K562 (cell line): Measurements from ENCODE around the gene CATSPER1. TPM values are rescaled to one million over a fixed set of nuclear protein-coding genes. Genes with fewer than 3 reads are reported as not detected.

Experiments
- ATAC-seq: fragments of 200-7000 bp; cut with Tn5 transposase; 3 replicates; pipeline ENCODE4 v1.9.1; 2020; ENCODE audit warnings: moderate library complexity
- BruUV-seq: library from RNA; stranded (reverse); fragments of 400-500 nt; replicated peaks from 2 replicates; lab custom pipeline; 2021; lab: Mats Ljungman, UMichigan
- CTCF ChIA-PET: fragments of 300-600 bp; formaldehyde crosslinking; extraction: SDS; loops from one replicate; lab custom pipeline; 2021; ENCODE audit warnings: low intra/inter-chr PET ratio; lab: Yijun Ruan, JAX
- POLR2A ChIA-PET: fragments of 300-600, 350-650 bp; sonication (Branson Sonifier 250); formaldehyde crosslinking; extraction: SDS; loops from one replicate; lab custom pipeline; 2021; ENCODE audit warnings: antibody characterized with exemption, inconsistent platforms; lab: Yijun Ruan, JAX
- DNase-seq, 4 experiments: peaks; one replicate each; pipeline versions ENCODE4 v3.0.0 to v3.0.0-alpha.2; 2011 to 2018; ENCODE audit warnings: low spot score in 3 of 4, mixed read lengths in 3 of 4; ENCODE audit errors: extremely low read depth in 1 of 4
- FAIRE-seq: peaks from 2 replicates; lab custom pipeline; 2011; peaks lifted over from hg19 to GRCh38; lab: Jason Lieb, UNC
- H2AFZ ChIP-seq: 2 replicates; pipeline ENCODE4 v1.6.0; 2011; ENCODE audit warnings: low read depth, low read length, control low read depth, inconsistent platforms
- H3K27ac ChIP-seq: fragments of 200-600 bp; 3 replicates; pipeline ENCODE4 v1.8.0; 2011; ENCODE audit warnings: low read depth, mild to moderate bottlenecking, control low read depth, inconsistent platforms, low read length, moderate library complexity, mixed read lengths; ENCODE audit errors: extremely low read depth
- H3K27me3 ChIP-seq, 2 experiments: fragments of 300-600 bp in 1 of 2; 2 replicates in 1 of 2; 3 replicates in 1 of 2; pipeline versions ENCODE4 v1.6.0 to v1.8.0; 2011; ENCODE audit warnings: inconsistent platforms in 2 of 2, low read length in 2 of 2, mild to moderate bottlenecking in 1 of 2, mixed read lengths in 1 of 2, moderate library complexity in 1 of 2; ENCODE audit not compliant: control insufficient read depth in 2 of 2, insufficient read depth in 2 of 2
- H3K36me3 ChIP-seq: fragments of 300-600 bp; 3 replicates; pipeline ENCODE4 v1.8.0; 2011; ENCODE audit warnings: mild to moderate bottlenecking, low read length, inconsistent platforms; ENCODE audit not compliant: control insufficient read depth, insufficient read depth
- H3K4me1 ChIP-seq, 2 experiments: fragments of 200-600 bp in 1 of 2; replicated peaks in 1 of 2; 2 replicates in 1 of 2; 3 replicates in 1 of 2; pipeline versions ENCODE4 v1.5.1 to v1.8.0; 2011; ENCODE audit warnings: inconsistent platforms in 2 of 2, low read length in 2 of 2, mild to moderate bottlenecking in 1 of 2, mixed read lengths in 1 of 2, moderate library complexity in 1 of 2; ENCODE audit not compliant: control insufficient read depth in 2 of 2, insufficient read depth in 2 of 2
- H3K4me2 ChIP-seq: 2 replicates; pipeline ENCODE4 v1.6.1; 2011; ENCODE audit warnings: low read length, control low read depth, inconsistent platforms, mixed read lengths; ENCODE audit not compliant: insufficient read depth
- H3K4me3 ChIP-seq: fragments of 200-600 bp; sonication (generic), shearing (Covaris generic); 2 replicates; pipeline ENCODE4 v1.5.1; 2016; ENCODE audit warnings: control low read depth, inconsistent platforms
- H3K79me2 ChIP-seq: fragments of 200-600 bp; 3 replicates; pipeline ENCODE4 v1.8.0; 2011; ENCODE audit warnings: low read length, inconsistent platforms; ENCODE audit not compliant: control insufficient read depth, insufficient read depth
- H3K9ac ChIP-seq, 2 experiments: 2 replicates each; pipeline versions ENCODE4 v1.6.0 to v1.6.1; 2011; ENCODE audit warnings: low read depth in 2 of 2, low read length in 2 of 2, control low read depth in 1 of 2, inconsistent platforms in 1 of 2, mild to moderate bottlenecking in 1 of 2, mixed read lengths in 1 of 2; ENCODE audit not compliant: insufficient read depth in 1 of 2
- H3K9me1 ChIP-seq: one replicate; pipeline ENCODE4 v1.6.0; 2011; ENCODE audit warnings: inconsistent platforms, mild to moderate bottlenecking, low read length, moderate library complexity; ENCODE audit not compliant: control insufficient read depth, insufficient read depth
- H3K9me3 ChIP-seq: replicated peaks from 2 replicates; pipeline ENCODE4 v1.5.1; 2011; ENCODE audit warnings: low read depth, low read length, inconsistent platforms; ENCODE audit not compliant: control insufficient read depth, insufficient read depth
- H4K20me1 ChIP-seq: replicated peaks from 2 replicates; pipeline ENCODE4 v1.6.1; 2011; ENCODE audit warnings: low read length, inconsistent platforms, mixed read lengths; ENCODE audit not compliant: control insufficient read depth, insufficient read depth
- POLR2G ChIP-seq: fragments of 200-400 bp; formaldehyde crosslinking; IDR thresholded peaks from 2 replicates; pipeline ENCODE4 v1.6.1; 2017; ENCODE audit warnings: low read depth, mild to moderate bottlenecking, antibody characterized with exemption, low read length, moderate library complexity
- RBFOX2 ChIP-seq: fragments of 200-400 bp; formaldehyde crosslinking; IDR thresholded peaks from 2 replicates; pipeline ENCODE4 v1.6.1; 2017; ENCODE audit warnings: low read depth, mild to moderate bottlenecking, low read length, moderate library complexity
- ZNF609 ChIP-seq: sonication (generic); formaldehyde crosslinking; IDR thresholded peaks from 2 replicates; pipeline ENCODE4 v1.8.1; 2023; ENCODE audit warnings: missing genetic modification reagents, mild to moderate bottlenecking, borderline replicate concordance
- WGBS: fragments of 100-300 bp; shearing (Covaris generic); methylation state at CpG from one replicate; pipeline ENCODE4 v1.1.6; 2016; ENCODE audit warnings: low coverage, mixed read lengths; ENCODE audit not compliant: insufficient coverage; ENCODE audit errors: missing lambda C conversion rate; 5-methylcytosine and 5-hydroxymethylcytosine counted together
- in situ Hi-C: fragments of 300-500 bp; cut with MboI; formaldehyde crosslinking; loops from 4 replicates; pipeline ENCODE4 v1.15.0; 2018; ENCODE audit warnings: inconsistent platforms, mixed read lengths
- intact Hi-C: fragments of 100-400 bp; cut with micrococcal nuclease; formaldehyde crosslinking; loops from 2 replicates; pipeline ENCODE4 v1.14.2; 2022
- polyA plus RNA-seq, 8 experiments: library from polyadenylated mRNA; depleted of rRNA in 4 of 8; stranded (reverse) in 5 of 8; unstranded in 3 of 8; fragments of >200 nt; fragmentation: Nextera tagmentation in 2 of 8; fragmentation: Illumina TruSeq in 1 of 8; extraction: Ambion mirVana in 2 of 8; extraction: Trizol in 1 of 8; gene quantifications; 2 replicates each; pipeline versions ENCODE4 v1.2.1 to v1.2.3, GENCODE V29; 2011 to 2014; ENCODE audit warnings: inconsistent platforms in 1 of 8, missing spikeins in 1 of 8
- total RNA-seq, 7 experiments: library from RNA; depleted of rRNA in 6 of 7; stranded (reverse); fragments of >200 nt in 6 of 7; fragmentation: Illumina TruSeq in 2 of 7; extraction: Trizol in 2 of 7; gene quantifications; 2 replicates each; pipeline versions ENCODE4 v1.2.1 to v1.2.3, GENCODE V29; 2011 to 2021; ENCODE audit warnings: low replicate concordance in 1 of 7

The CATSPER1 gene
- total and polyA plus RNA-seq, 9 of the 15 experiments (the other 6 are each of a cell fraction or from before 2014, with no cell fraction given), result 0.21 to 3.3 (median 0.76) TPM

GRCh38 chr11:65976216-65977176, 49.8 kb downstream of the CATSPER1 start:
- in situ Hi-C loops (no loop called here), intact Hi-C loops (no loop called here)
- no peak for DNase-seq
- Histone ChIP-seq H4K20me1 (no peaks in the 10 kb centered on the region), H3K4me1 (peaks cover 0 to 20% of the 10 kb centered on the region in 2 experiments; a peak in 2 of 5 replicates), H3K79me2 (no peaks in the 10 kb centered on the region), H3K27ac (no peak overlapping the region), H3K27me3 (no peaks in the 10 kb centered on the region), H3K4me2 (no peak overlapping the region), H3K9me3 (no peaks in the 10 kb centered on the region), H3K9me1 (no peaks in the 10 kb centered on the region), H3K36me3 (peaks cover 59% of the 10 kb centered on the region), H2AFZ (no peak overlapping the region), H3K4me3 (no peak overlapping the region), H3K9ac (peak overlapping the region in 1 of 2 experiments; percentile 26; a peak in 1 of 4 replicates)
- FAIRE-seq, result no peak
- ATAC-seq, result no peak
- ChIA-PET POLR2A (interaction anchor here (0.6 to 1.8 kb wide), 7 partner anchors 16 to 88 kb away, joined by 3 to 9 read pairs (median 3); partner anchors contain the start of gene FIBP), CTCF (interaction anchor here (0.6 to 0.7 kb wide), 2 partner anchors 31 to 456 kb away, joined by 3 to 4 read pairs; partner anchors contain the start of gene TSGA10IP)
- BruUV-seq, result no TSS peak
- WGBS, result 87% methylated on average over 29 of the region's 43 CpGs
- no peak for TF ChIP-seq ZNF609 (CRISPR knock-in tag)
- TF ChIP-seq POLR2G, result peak; percentile 64
- peak; percentile 51 for TF ChIP-seq RBFOX2
